SIG-M5 treated with dmso at 0.1 percent for 504 hours (cell line): ENCODE data around the gene GGTA1.

ENCODE experiments used
- DNase-seq: peaks from one replicate; lab custom pipeline; 2025; ENCODE audit not compliant: unreplicated experiment; lab: John Stamatoyannopoulos, UW

GGTA1 gene

GRCh38 chr9:121405899-121406298, 93.7 kb downstream of the GGTA1 start:
- no peak for DNase-seq
